PC-9 (cell line): Measurements from ENCODE around the gene REG3G. TPM values are rescaled to one million over a fixed set of nuclear protein-coding genes. Genes with fewer than 3 reads are reported as not detected.

Experiments
- Bru-seq: library from RNA; stranded (reverse); fragments of 400-500 nt; gene quantifications from one replicate; lab custom pipeline; 2021; lab: Mats Ljungman, UMichigan
- BruChase-seq, 2 experiments: library from RNA; stranded (reverse); fragments of 400-500 nt; gene quantifications; one replicate each; lab custom pipeline; 2021; lab: Mats Ljungman, UMichigan
- BruUV-seq: library from RNA; stranded (reverse); fragments of 400-500 nt; replicated peaks from 2 replicates; lab custom pipeline; 2021; lab: Mats Ljungman, UMichigan
- CTCF ChIA-PET: fragments of 300-600 bp; sonication (Branson Sonifier 250); formaldehyde crosslinking; loops from one replicate; lab custom pipeline; 2022; ENCODE audit warnings: antibody characterized with exemption; lab: Charles Lee
- POLR2A ChIA-PET: fragments of 300-600 bp; sonication (Branson Sonifier 250); formaldehyde crosslinking; loops from one replicate; lab custom pipeline; 2022; ENCODE audit warnings: antibody characterized with exemption; ENCODE audit not compliant: unreplicated experiment; lab: Charles Lee
- DNase-seq, 2 experiments: peaks; one replicate each; pipeline versions ENCODE4 v3.0.0 to v3.0.0-alpha.2; 2015 to 2022; ENCODE audit warnings: mixed read lengths in 1 of 2
- H2AFZ ChIP-seq: fragments of 200-600 bp; sonication (generic); 2 replicates; pipeline ENCODE4 v1.8.1; 2017; ENCODE audit warnings: antibody characterized with exemption
- H3F3A ChIP-seq: fragments of 200-600 bp; sonication (generic); 2 replicates; pipeline ENCODE4 v1.8.1; 2017; ENCODE audit warnings: antibody characterized with exemption, mild to moderate bottlenecking, low read depth; ENCODE audit not compliant: insufficient read depth
- H3K27ac ChIP-seq: fragments of 200-600 bp; sonication (generic); 2 replicates; pipeline ENCODE4 v1.6.1; 2016; ENCODE audit warnings: mixed run types
- H3K27me3 ChIP-seq: fragments of 200-600 bp; sonication (generic); 2 replicates; pipeline ENCODE4 v1.6.1; 2016; ENCODE audit warnings: low read depth, mixed run types; ENCODE audit not compliant: insufficient read depth
- H3K36me3 ChIP-seq: fragments of 200-600 bp; sonication (generic); 2 replicates; pipeline ENCODE4 v1.6.1; 2016; ENCODE audit warnings: low read depth, mixed run types
- H3K4me1 ChIP-seq: fragments of 200-600 bp; sonication (generic); replicated peaks from 2 replicates; pipeline ENCODE4 v1.6.1; 2016; ENCODE audit warnings: mixed run types; ENCODE audit not compliant: insufficient read depth
- H3K4me2 ChIP-seq: fragments of 200-600 bp; sonication (generic); 2 replicates; pipeline ENCODE4 v1.6.1; 2017; ENCODE audit warnings: mixed run types
- H3K4me3 ChIP-seq: fragments of 200-600 bp; sonication (generic); 2 replicates; pipeline ENCODE4 v1.6.1; 2016; ENCODE audit warnings: mixed run types
- H3K79me2 ChIP-seq: fragments of 200-600 bp; sonication (generic); 2 replicates; pipeline ENCODE4 v1.6.1; 2017; ENCODE audit warnings: low read depth, mixed run types
- H3K9me2 ChIP-seq: fragments of 200-600 bp; sonication (generic); 2 replicates; pipeline ENCODE4 v1.8.1; 2017; ENCODE audit warnings: mild to moderate bottlenecking; ENCODE audit not compliant: insufficient read depth
- H3K9me3 ChIP-seq: fragments of 200-600 bp; sonication (generic); 2 replicates; pipeline ENCODE4 v1.8.1; 2016; ENCODE audit warnings: low read depth; ENCODE audit not compliant: insufficient read depth
- H4K20me1 ChIP-seq: fragments of 200-600 bp; sonication (generic); 2 replicates; pipeline ENCODE4 v1.8.1; 2017; ENCODE audit not compliant: insufficient read depth
- CTCF ChIP-seq: fragments of 200-600 bp; sonication (generic); conservative IDR thresholded peaks from 2 replicates; pipeline ENCODE4 v1.6.1; 2017; ENCODE audit warnings: mixed run types, antibody characterized with exemption, mild to moderate bottlenecking, moderate library complexity
- EZH2 ChIP-seq: fragments of 200-600 bp; sonication (generic); IDR thresholded peaks from 2 replicates; pipeline ENCODE4 v1.8.0; 2017; ENCODE audit warnings: antibody characterized with exemption, low read depth
- intact Hi-C: fragments of 100-400 bp; cut with micrococcal nuclease; formaldehyde crosslinking; loops from one replicate; pipeline ENCODE4 v1.10.0; 2022; ENCODE audit not compliant: unreplicated experiment
- long read RNA-seq: library from polyadenylated mRNA; stranded (forward); transcript quantifications from one replicate; pipeline ENCODE4 v2.0.0, GENCODE V29; 2022
- total RNA-seq: library from RNA; stranded (reverse); gene quantifications from 2 replicates; pipeline ENCODE4 v1.2.3, GENCODE V29; 2021

Gene REG3G
- total RNA-seq (not detected in 2 replicates), Bru-seq, nascent RNA (not detected), BruChase-seq, experiment 1, labeled RNA remaining after a 2-hour chase (not detected), BruChase-seq, experiment 2, labeled RNA remaining after a 6-hour chase (not detected)
- long read RNA-seq: 0 reads

- intact Hi-C loops: no loop called here
- Histone ChIP-seq H2AFZ (no peak within 1 kb of the TSS), H3K4me3 (no peak within 1 kb of the TSS), H3K4me2 (no peak within 1 kb of the TSS), H3K9me2 (no peaks in the 10 kb centered on the region), H3K27me3 (peaks cover 8% of the 10 kb centered on the region; the same call in 1 of the 2 replicates), H3F3A (no peaks in the 10 kb centered on the region), H3K79me2 (no peaks in the 10 kb centered on the region), H4K20me1 (no peaks in the 10 kb centered on the region), H3K36me3 (no peaks in the 10 kb centered on the region), H3K27ac (no peak within 1 kb of the TSS), H3K9me3 (no peaks in the 10 kb centered on the region), H3K4me1 (no peaks in the 10 kb centered on the region)
- POLR2A ChIA-PET: no interaction called here
- TF ChIP-seq CTCF (no peak), EZH2 (no peak)
- DNase-seq: no peak
- CTCF ChIA-PET: no interaction called here
- BruUV-seq: no TSS peak
These were observed at the start of gene REG3G for GRCh38 chr2:79025421-79025820. TSS of gene REG3G (plus strand) at chr2:79025702. CDS start at chr2:79026094, 392 bp downstream.

GRCh38 chr2:78977661-78978145, 47.8 kb upstream of the REG3G start:
- Histone ChIP-seq H3K79me2 (no peaks in the 10 kb centered on the region), H3K27ac (no peak overlapping the region), H3K27me3 (no peaks in the 10 kb centered on the region), H3K9me3 (no peaks in the 10 kb centered on the region), H3F3A (no peaks in the 10 kb centered on the region), H3K4me2 (no peak overlapping the region), H2AFZ (no peak overlapping the region), H3K36me3 (no peaks in the 10 kb centered on the region), H3K4me1 (no peaks in the 10 kb centered on the region), H4K20me1 (no peaks in the 10 kb centered on the region), H3K4me3 (no peak overlapping the region), H3K9me2 (no peaks in the 10 kb centered on the region)
- CTCF ChIA-PET: no interaction called here
- DNase-seq: no peak
- intact Hi-C loops: no loop called here
- TF ChIP-seq EZH2 (no peak), CTCF (no peak)
- POLR2A ChIA-PET: no interaction called here
- no TSS peak for BruUV-seq

DNA sequence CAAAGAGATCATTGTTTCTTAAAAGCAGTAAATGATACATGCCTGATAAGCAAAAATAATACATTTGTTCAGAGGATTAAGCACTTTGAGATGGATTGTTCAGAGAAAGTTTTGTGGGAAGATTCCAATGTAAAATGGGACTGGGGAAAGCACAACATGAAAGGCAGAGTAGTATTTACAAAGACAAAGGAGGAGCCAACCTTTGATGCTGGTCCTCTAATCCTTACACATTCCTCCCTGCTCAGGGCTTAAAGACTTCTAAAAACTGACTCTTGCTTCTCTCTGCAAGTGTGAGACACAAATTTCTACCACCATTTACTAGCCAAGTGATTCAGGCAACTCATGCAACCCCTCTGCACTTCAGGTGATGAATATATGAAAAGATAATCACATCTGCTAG, 47.2 kb upstream of the REG3G start:
- Histone ChIP-seq H2AFZ (no peak overlapping the region), H4K20me1 (no peaks in the 10 kb centered on the region), H3K4me2 (no peak overlapping the region), H3K9me2 (no peaks in the 10 kb centered on the region), H3K4me3 (no peak overlapping the region), H3K4me1 (no peaks in the 10 kb centered on the region), H3K27ac (no peak overlapping the region), H3F3A (no peaks in the 10 kb centered on the region), H3K79me2 (no peaks in the 10 kb centered on the region), H3K9me3 (no peaks in the 10 kb centered on the region), H3K27me3 (no peaks in the 10 kb centered on the region), H3K36me3 (no peaks in the 10 kb centered on the region)
- POLR2A ChIA-PET: no interaction called here
- BruUV-seq: no TSS peak
- TF ChIP-seq EZH2 (no peak), CTCF (no peak)
- no peak for DNase-seq
- intact Hi-C loops: no loop called here
- CTCF ChIA-PET: no interaction called here
